GM12801 (cell line): ENCODE measurements around the gene MMP24.

Experiments used
- TF ChIP-seq, protein P1 (sequence below): IDR thresholded peaks from one replicate; pipeline ENCODE4 v1.5.1; 2011; ENCODE audit warnings: control low read depth; ENCODE audit not compliant: insufficient read length; ENCODE audit errors: extremely low read depth

The MMP24 gene

DNA sequence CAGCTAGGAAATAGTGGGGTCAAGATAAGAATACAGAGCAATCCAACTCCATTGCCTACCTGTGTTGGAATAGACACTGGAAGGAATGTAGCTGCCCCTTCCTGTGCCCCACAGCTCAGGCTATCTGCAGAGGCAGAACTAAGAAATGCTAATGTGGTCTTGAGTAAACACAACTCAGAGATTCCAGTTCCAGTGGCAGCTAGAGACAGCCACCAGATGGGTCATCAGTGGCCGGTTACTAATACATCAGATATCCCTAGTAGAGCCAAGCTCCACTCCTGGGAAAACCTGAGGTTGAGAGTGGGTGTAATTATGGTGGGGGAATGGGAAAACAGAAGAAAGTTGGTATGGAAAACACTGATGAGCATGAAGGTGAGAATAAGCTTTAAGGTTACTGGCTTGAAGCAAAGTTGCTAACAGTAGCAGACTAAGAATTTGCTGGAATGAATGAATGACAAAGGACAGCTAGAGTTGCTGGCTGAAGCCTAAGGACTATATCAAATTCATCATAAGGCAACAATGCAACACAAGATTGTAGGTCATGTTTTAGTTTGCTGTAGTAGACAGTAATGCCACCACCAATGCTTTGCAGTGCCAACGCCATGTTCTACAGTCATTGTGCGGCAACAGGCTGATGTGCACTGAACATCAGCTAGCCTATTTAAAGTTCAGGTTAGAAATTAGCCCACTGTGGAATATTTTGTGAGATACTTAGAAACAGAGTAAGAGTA, 94.1 kb downstream of the MMP24 start:
- TF ChIP-seq, protein P1, sequence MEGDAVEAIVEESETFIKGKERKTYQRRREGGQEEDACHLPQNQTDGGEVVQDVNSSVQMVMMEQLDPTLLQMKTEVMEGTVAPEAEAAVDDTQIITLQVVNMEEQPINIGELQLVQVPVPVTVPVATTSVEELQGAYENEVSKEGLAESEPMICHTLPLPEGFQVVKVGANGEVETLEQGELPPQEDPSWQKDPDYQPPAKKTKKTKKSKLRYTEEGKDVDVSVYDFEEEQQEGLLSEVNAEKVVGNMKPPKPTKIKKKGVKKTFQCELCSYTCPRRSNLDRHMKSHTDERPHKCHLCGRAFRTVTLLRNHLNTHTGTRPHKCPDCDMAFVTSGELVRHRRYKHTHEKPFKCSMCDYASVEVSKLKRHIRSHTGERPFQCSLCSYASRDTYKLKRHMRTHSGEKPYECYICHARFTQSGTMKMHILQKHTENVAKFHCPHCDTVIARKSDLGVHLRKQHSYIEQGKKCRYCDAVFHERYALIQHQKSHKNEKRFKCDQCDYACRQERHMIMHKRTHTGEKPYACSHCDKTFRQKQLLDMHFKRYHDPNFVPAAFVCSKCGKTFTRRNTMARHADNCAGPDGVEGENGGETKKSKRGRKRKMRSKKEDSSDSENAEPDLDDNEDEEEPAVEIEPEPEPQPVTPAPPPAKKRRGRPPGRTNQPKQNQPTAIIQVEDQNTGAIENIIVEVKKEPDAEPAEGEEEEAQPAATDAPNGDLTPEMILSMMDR = no peak

DNA sequence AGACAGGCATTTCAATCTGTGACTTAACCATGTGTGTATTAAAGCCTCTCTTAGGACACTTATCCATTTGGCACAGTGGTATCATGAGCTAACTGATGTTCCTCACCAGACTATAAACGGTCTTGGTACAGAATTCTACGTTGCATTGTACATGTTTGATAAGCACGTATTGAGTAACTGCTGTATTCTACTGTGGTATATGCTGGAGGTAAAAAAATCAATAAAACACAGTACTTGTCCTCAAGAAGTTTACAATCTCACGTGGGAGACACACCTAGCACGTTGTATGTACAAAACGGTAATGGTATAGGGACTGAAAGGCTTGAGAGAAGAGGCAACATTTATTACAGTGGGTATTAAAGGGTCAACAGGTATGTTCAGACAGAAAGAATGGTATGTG, 98.9 kb downstream of the MMP24 start:
- TF ChIP-seq, protein P1 = no peak

DNA sequence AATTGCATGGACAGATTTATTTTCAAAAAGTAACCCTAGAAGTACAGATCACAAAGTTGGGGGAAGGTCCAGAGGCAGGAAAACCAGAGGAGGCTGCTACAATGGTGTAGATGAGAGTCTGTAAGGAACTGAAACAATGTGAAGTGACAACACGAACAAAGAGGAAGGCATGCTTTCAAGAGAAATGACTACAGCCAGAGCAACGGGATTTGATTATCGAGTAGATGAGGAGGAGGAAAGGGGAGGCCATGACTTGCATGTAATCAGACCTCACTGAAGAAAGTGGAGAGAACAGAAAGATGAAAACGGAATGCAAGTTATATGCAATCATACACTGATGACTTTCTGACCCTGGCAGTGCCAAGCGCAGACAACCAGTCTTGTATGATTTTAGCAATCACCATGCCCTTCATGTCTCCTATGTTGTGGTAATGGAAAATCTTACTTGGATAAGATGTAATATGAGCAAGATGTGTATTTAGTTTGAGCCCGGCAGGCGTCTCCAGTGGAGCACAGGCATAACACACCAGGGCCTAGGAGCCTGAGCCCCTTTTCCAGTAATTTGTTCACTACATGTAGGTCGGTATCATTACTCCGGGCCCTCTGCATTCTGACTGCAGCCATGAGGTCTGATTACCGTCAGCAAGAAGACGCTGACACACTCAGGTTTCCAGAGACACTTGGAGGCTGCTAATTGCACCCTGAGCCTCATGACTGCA, 99.7 kb downstream of the MMP24 start:
- TF ChIP-seq, protein P1 = no peak
